OCI-LY1 (cell line): ENCODE data around the gene PRR14.

Source experiments
- H2AFZ ChIP-seq: fragments of 200-600 bp; sonication (generic), shearing (Covaris generic); 2 replicates; pipeline ENCODE4 v1.6.0; 2014; ENCODE audit warnings: antibody characterized with exemption, mild to moderate bottlenecking, low read length
- H3F3A ChIP-seq: fragments of 200-600 bp; sonication (generic), shearing (Covaris generic); 2 replicates; pipeline ENCODE4 v1.6.0; 2014; ENCODE audit warnings: mild to moderate bottlenecking, antibody characterized with exemption, low read length, moderate library complexity; ENCODE audit not compliant: insufficient read depth
- H3K27ac ChIP-seq: fragments of 200-600 bp; sonication (generic); 2 replicates; pipeline ENCODE4 v1.5.1; 2014; ENCODE audit warnings: low read length, mixed run types, mild to moderate bottlenecking, low read depth; ENCODE audit not compliant: poor library complexity, severe bottlenecking
- H3K27me3 ChIP-seq: fragments of 200-600 bp; sonication (generic); 2 replicates; pipeline ENCODE4 v1.6.0; 2014; ENCODE audit warnings: antibody characterized with exemption, mild to moderate bottlenecking, low read length, moderate library complexity; ENCODE audit not compliant: insufficient read depth
- H3K36me3 ChIP-seq: fragments of 200-600 bp; sonication (generic); 2 replicates; pipeline ENCODE4 v1.6.1; 2014; ENCODE audit warnings: mild to moderate bottlenecking, antibody characterized with exemption, low read length, moderate library complexity, mixed read lengths; ENCODE audit not compliant: insufficient read depth
- H3K4me1 ChIP-seq: fragments of 200-600 bp; sonication (generic); 2 replicates; pipeline ENCODE4 v1.5.1; 2014; ENCODE audit warnings: mild to moderate bottlenecking, low read length, moderate library complexity; ENCODE audit not compliant: insufficient read depth, severe bottlenecking
- H3K4me2 ChIP-seq: fragments of 200-600 bp; sonication (generic), shearing (Covaris generic); 2 replicates; pipeline ENCODE4 v1.6.1; 2014; ENCODE audit warnings: low read length
- H3K4me3 ChIP-seq: fragments of 200-600 bp; sonication (generic); 2 replicates; pipeline ENCODE4 v1.5.1; 2014; ENCODE audit warnings: low read length, low read depth, mild to moderate bottlenecking, mixed read lengths; ENCODE audit not compliant: poor library complexity, severe bottlenecking
- H3K79me2 ChIP-seq: fragments of 200-600 bp; shearing (Covaris generic); 2 replicates; pipeline ENCODE4 v1.6.1; 2016; ENCODE audit warnings: mixed run types, low read length, mixed read lengths; ENCODE audit not compliant: insufficient read depth
- H3K9ac ChIP-seq: fragments of 200-600 bp; sonication (generic), shearing (Covaris generic); 2 replicates; pipeline ENCODE4 v1.6.1; 2014; ENCODE audit warnings: mild to moderate bottlenecking, low read length, mixed read lengths
- H3K9me2 ChIP-seq: fragments of 200-600 bp; sonication (generic), shearing (Covaris generic); 2 replicates; pipeline ENCODE4 v1.6.1; 2014; ENCODE audit warnings: low read depth, mild to moderate bottlenecking, low read length, mixed read lengths
- H3K9me3 ChIP-seq: fragments of 200-600 bp; shearing (Covaris generic); 2 replicates; pipeline ENCODE4 v1.6.1; 2014; ENCODE audit warnings: low read length, mixed read lengths
- H4K20me1 ChIP-seq: fragments of 200-600 bp; sonication (generic), shearing (Covaris generic); 2 replicates; pipeline ENCODE4 v1.6.0; 2016; ENCODE audit warnings: mild to moderate bottlenecking, low read length; ENCODE audit not compliant: insufficient read depth
- CTCF ChIP-seq: fragments of 200-600 bp; sonication (generic), shearing (Covaris generic); IDR thresholded peaks from 2 replicates; pipeline ENCODE4 v1.5.1; 2017; ENCODE audit warnings: mild to moderate bottlenecking, antibody characterized with exemption, low read length, moderate library complexity, mixed read lengths
- EZH2 ChIP-seq: fragments of 200-600 bp; sonication (generic), shearing (Covaris generic); IDR thresholded peaks from 2 replicates; pipeline ENCODE4 v1.8.0; 2017; ENCODE audit warnings: borderline replicate concordance, mixed run types, mild to moderate bottlenecking, antibody characterized with exemption, low read length, moderate library complexity, mixed read lengths

Gene PRR14

GRCh38 chr16:30697264-30698138, 46.7 kb downstream of the PRR14 start:
- Histone ChIP-seq H3K27me3 (no peaks in the 10 kb centered on the region), H3K36me3 (peaks cover 27% of the 10 kb centered on the region), H3K4me1 (peaks cover 24% of the 10 kb centered on the region), H3K9me3 (no peaks in the 10 kb centered on the region), H3K79me2 (peaks cover 23% of the 10 kb centered on the region), H4K20me1 (no peaks in the 10 kb centered on the region), H3K4me2 (peak overlapping the region; percentile 88), H3K9ac (peak overlapping the region; percentile 90), H3K27ac (peak overlapping the region; percentile 95), H3F3A (no peaks in the 10 kb centered on the region), H2AFZ (no peak overlapping the region), H3K9me2 (no peaks in the 10 kb centered on the region), H3K4me3 (peak overlapping the region; percentile 74)
- no peak for TF ChIP-seq CTCF
- no peak for TF ChIP-seq EZH2

GRCh38 chr16:30698139-30698815, 47.5 kb downstream of the PRR14 start:
- Histone ChIP-seq H3K36me3 (peaks cover 31% of the 10 kb centered on the region), H3K9me2 (no peaks in the 10 kb centered on the region), H3F3A (no peaks in the 10 kb centered on the region), H3K27me3 (no peaks in the 10 kb centered on the region), H2AFZ (no peak overlapping the region), H3K9me3 (no peaks in the 10 kb centered on the region), H3K9ac (peak overlapping the region; percentile 90), H3K4me3 (peak overlapping the region; percentile 74), H3K4me2 (peak overlapping the region; percentile 88), H3K79me2 (peaks cover 23% of the 10 kb centered on the region), H4K20me1 (no peaks in the 10 kb centered on the region), H3K27ac (peak overlapping the region; percentile 95), H3K4me1 (peaks cover 24% of the 10 kb centered on the region)
- TF ChIP-seq EZH2, result no peak
- no peak for TF ChIP-seq CTCF

- H2AFZ ChIP-seq, result no peak within 1 kb of the TSS
- peak within 1 kb of the TSS; percentile 95 for H3K27ac ChIP-seq
- TF ChIP-seq EZH2, result no peak
- no peak for TF ChIP-seq CTCF
Measured at GRCh38 chr16:30698816-30699614, 48.3 kb downstream of the PRR14 start, which contains the start of gene SRCAP. TSS of gene SRCAP (plus strand) at chr16:30699171. CDS start at chr16:30700825, 1,654 bp downstream.

More at GRCh38 chr16:30698816-30699614, 48.3 kb downstream of the PRR14 start, which contains the start of gene SRCAP:
- Histone ChIP-seq H3K9me2 (no peaks in the 10 kb centered on the region), H3K4me2 (peak within 1 kb of the TSS; percentile 88), H3K36me3 (peaks cover 35% of the 10 kb centered on the region), H3K79me2 (peaks cover 23% of the 10 kb centered on the region), H3K4me1 (peaks cover 19% of the 10 kb centered on the region), H3K9ac (peak within 1 kb of the TSS; percentile 90), H4K20me1 (no peaks in the 10 kb centered on the region), H3F3A (no peaks in the 10 kb centered on the region), H3K4me3 (peak within 1 kb of the TSS; percentile 74), H3K9me3 (no peaks in the 10 kb centered on the region), H3K27me3 (no peaks in the 10 kb centered on the region)
